Dendritic cell treated with granulocyte-macrophage colony-stimulating factor and Interleukin-4, amounts not matched to agents 40 ng/mL and 50 ng/mL, for 4 days (primary cell): ENCODE results near the gene AGBL1.

Source experiments
- H3K27ac Mint-ChIP-seq: one replicate; pipeline ENCODE4 v1.8.0; 2022; ENCODE audit warnings: mild to moderate bottlenecking, mixed read lengths
- H3K27me3 Mint-ChIP-seq: one replicate; pipeline ENCODE4 v1.8.0; 2022; ENCODE audit warnings: mild to moderate bottlenecking, mixed read lengths
- H3K36me3 Mint-ChIP-seq: one replicate; pipeline ENCODE4 v1.8.0; 2022; ENCODE audit warnings: low read depth, mixed read lengths
- H3K4me1 Mint-ChIP-seq: one replicate; pipeline ENCODE4 v1.8.0; 2022; ENCODE audit warnings: low read depth, mixed read lengths
- H3K4me3 Mint-ChIP-seq: one replicate; pipeline ENCODE4 v1.8.0; 2022; ENCODE audit warnings: mild to moderate bottlenecking, moderate library complexity, mixed read lengths
- H3K9me3 Mint-ChIP-seq: one replicate; pipeline ENCODE4 v1.8.0; 2022; ENCODE audit warnings: mixed read lengths
- intact Hi-C: fragments of 100-400 bp; cut with micrococcal nuclease; formaldehyde crosslinking; loops from one replicate; pipeline ENCODE4 v1.15.0; 2022

Gene AGBL1

DNA sequence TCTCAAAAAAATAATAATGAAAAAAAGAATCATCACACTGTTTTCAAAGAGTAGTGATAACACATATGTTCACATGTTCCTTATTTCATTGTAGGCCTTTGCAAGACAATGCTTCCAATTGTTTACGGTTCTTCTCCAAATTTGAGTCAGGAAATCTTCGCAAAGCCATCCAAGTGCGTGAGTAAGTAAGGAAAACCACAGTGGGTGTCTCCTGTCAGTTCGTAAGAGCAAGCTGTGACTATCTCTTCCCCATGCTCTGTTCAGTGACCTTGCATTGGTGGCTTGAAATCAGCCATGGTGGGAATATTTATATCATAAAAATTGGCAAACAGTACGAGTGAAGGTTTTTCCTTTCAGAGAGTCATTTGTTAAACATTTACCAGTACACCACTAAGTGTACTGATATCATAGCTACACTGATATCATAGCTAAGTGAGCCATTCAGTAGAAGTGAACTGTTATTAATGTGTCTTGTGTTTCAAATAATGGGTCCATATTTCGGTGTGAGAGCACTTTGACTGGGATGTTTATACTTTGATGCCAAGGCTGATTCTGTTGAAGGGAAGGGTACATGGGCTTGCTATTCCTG lies 187.3 kb downstream of the AGBL1 start:
- intact Hi-C loops: no loop called here
- no peaks in the 10 kb centered on the region for H3K36me3 Mint-ChIP-seq
- H3K27me3 Mint-ChIP-seq: no peaks in the 10 kb centered on the region
- H3K4me1 Mint-ChIP-seq: no peaks in the 10 kb centered on the region
- no peak overlapping the region for H3K4me3 Mint-ChIP-seq
- H3K9me3 Mint-ChIP-seq: no peaks in the 10 kb centered on the region
- H3K27ac Mint-ChIP-seq: no peak overlapping the region

DNA sequence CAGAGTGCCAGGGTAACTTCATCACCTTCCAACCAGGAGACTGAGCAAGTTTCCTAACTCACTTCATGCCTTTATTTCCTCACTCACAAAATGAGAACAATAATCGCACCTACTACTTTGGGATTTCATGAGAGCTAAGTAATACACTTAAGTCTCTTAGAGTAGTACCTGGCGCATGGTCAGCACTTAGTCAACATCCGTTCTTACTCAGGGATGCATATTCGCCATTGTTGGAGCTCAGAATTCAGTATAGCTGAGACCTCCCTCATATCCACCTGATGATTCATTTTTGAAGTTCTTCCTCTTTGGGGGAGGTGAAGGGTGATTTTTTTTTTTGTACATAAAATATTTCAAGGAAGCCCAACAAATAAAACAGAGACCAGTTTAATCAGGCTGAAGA lies 188.2 kb downstream of the AGBL1 start:
- intact Hi-C loops: no loop called here
- H3K27ac Mint-ChIP-seq: no peak overlapping the region
- H3K9me3 Mint-ChIP-seq: no peaks in the 10 kb centered on the region
- no peak overlapping the region for H3K4me3 Mint-ChIP-seq
- no peaks in the 10 kb centered on the region for H3K4me1 Mint-ChIP-seq
- no peaks in the 10 kb centered on the region for H3K27me3 Mint-ChIP-seq
- no peaks in the 10 kb centered on the region for H3K36me3 Mint-ChIP-seq

DNA sequence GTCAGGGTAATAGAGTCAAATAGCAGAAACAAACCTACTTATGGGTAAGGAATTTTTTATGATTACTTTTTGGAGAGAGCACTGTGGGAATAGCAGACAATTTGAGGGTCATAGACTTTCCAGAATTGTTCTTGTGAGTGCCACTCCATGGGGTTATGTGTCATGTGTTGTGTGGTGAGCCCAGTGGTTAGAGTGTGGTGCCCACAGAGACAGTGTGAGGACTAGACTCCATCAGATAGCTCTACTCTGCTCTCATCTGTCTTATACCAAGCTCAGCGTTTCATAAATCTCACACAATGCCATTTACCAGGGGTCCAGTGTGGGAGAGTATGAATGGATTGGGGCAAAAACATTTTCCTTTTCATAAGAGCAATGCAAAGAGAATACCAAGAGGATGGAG lies 188.9 kb downstream of the AGBL1 start:
- Mint-ChIP-seq H3K36me3 (no peaks in the 10 kb centered on the region), H3K27me3 (no peaks in the 10 kb centered on the region), H3K4me1 (no peaks in the 10 kb centered on the region), H3K4me3 (no peak overlapping the region), H3K27ac (no peak overlapping the region), H3K9me3 (no peaks in the 10 kb centered on the region)
- intact Hi-C loops: no loop called here

DNA sequence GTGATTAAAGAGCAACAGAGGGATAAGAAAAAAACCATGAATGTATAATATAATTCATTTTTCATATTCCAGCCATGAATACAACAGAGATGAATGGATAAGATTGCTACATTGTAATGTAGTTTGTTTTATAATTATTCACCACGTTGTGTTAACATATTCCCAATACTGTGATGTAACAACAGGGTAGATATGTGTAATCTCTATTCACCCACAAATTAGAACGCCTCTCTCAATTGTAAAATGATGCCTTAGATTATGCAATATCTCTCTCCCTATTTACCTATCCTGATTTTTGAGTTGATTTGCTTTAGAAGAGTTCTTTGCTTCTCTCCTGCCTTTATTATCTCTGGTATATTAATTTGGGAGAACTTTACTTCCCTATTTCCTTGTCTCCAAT lies 193.6 kb downstream of the AGBL1 start:
- no peaks in the 10 kb centered on the region for H3K4me1 Mint-ChIP-seq
- no peaks in the 10 kb centered on the region for H3K9me3 Mint-ChIP-seq
- intact Hi-C loops: no loop called here
- H3K27me3 Mint-ChIP-seq: no peaks in the 10 kb centered on the region
- H3K27ac Mint-ChIP-seq: no peak overlapping the region
- no peak overlapping the region for H3K4me3 Mint-ChIP-seq
- H3K36me3 Mint-ChIP-seq: no peaks in the 10 kb centered on the region

DNA sequence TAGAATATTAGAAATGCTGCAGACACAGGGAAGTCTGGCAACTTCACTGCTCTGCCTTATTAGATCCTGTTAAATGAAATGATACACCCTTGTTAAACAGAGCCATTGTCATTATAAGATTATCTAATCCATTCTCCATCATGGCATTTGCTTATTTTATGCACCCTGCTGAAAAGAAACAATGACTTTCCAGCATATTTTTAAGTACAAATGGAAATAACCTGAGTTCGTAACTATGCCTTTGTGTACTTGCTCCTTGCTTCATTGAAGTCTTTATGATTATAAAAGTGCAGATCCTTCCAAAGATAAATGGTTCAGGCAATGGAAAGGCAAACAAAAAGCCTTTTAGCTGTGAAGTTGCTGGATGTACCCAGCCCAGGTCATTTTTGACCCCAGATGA lies 195.7 kb downstream of the AGBL1 start:
- Mint-ChIP-seq H3K9me3 (no peaks in the 10 kb centered on the region), H3K4me1 (no peaks in the 10 kb centered on the region), H3K4me3 (no peak overlapping the region), H3K27me3 (no peaks in the 10 kb centered on the region), H3K36me3 (no peaks in the 10 kb centered on the region), H3K27ac (no peak overlapping the region)
- intact Hi-C loops: no loop called here

DNA sequence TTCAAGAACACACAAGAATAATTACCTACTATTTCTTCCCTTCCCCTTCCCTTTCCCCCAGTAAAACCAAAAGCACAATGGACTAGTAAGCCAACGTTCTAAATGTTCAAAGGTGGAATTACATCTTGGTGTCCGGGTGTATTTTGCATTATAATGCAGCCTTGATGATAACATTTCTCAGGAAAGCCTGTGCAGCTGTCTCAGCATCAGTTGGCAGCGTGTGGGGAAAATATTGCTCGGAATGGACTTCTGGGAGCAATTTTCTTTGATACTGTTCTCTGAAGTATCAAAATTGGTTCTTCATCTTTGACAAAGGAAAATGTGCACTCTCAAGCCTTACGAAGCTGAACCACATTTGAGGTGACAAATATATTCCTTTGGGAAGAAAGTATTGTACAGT lies 198.9 kb downstream of the AGBL1 start:
- Mint-ChIP-seq H3K9me3 (no peaks in the 10 kb centered on the region), H3K4me3 (no peak overlapping the region), H3K27ac (no peak overlapping the region), H3K27me3 (no peaks in the 10 kb centered on the region), H3K36me3 (no peaks in the 10 kb centered on the region), H3K4me1 (no peaks in the 10 kb centered on the region)
- intact Hi-C loops: no loop called here

DNA sequence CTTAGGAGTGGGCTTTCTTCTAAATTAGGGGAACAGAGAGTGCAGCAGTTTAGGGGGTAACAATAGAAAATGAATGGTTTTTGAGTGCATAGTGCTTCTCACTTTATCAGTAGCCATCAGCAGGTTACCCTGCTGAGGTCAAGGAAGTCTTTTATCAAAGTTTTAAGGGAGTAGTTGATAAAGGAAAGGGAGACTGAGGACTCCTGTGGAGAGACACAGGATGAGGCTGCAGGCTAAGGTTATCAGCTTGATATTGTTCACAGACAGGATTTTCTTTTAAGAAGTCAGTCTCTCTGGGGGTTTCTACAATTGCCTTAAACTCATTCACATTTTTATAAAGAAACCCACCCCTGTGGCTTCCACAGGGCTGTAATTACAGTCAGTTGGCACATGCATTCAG lies 205.0 kb downstream of the AGBL1 start:
- intact Hi-C loops: no loop called here
- H3K4me1 Mint-ChIP-seq: no peaks in the 10 kb centered on the region

DNA sequence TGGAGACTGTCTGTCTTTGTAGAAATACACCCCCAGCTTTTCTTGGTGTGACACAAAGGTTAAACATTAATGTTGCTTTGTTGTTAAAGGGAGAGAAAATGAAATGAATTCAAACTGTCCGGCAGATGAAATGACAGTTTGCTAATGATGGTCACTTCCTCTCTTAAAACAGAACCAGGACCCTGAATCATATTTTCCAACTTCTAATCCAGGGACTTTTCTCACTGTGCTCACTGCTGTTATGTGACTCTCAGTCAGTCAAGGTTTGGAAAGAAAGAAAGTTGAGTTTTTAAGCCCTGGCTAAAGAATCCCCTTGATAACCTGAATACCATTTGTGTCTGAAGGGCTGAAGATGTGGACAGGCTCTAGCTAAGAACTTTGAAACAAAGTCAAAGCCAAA lies 215.8 kb downstream of the AGBL1 start:
- Mint-ChIP-seq H3K27ac (no peak overlapping the region), H3K4me3 (no peak overlapping the region), H3K4me1 (no peaks in the 10 kb centered on the region), H3K9me3 (peaks cover 11% of the 10 kb centered on the region), H3K36me3 (no peaks in the 10 kb centered on the region), H3K27me3 (no peaks in the 10 kb centered on the region)
- intact Hi-C loops: no loop called here

More for the DNA sequence above, 205.0 kb downstream of the AGBL1 start:
- Mint-ChIP-seq H3K27me3 (no peaks in the 10 kb centered on the region), H3K4me3 (no peak overlapping the region), H3K36me3 (no peaks in the 10 kb centered on the region), H3K9me3 (no peaks in the 10 kb centered on the region), H3K27ac (no peak overlapping the region)

DNA sequence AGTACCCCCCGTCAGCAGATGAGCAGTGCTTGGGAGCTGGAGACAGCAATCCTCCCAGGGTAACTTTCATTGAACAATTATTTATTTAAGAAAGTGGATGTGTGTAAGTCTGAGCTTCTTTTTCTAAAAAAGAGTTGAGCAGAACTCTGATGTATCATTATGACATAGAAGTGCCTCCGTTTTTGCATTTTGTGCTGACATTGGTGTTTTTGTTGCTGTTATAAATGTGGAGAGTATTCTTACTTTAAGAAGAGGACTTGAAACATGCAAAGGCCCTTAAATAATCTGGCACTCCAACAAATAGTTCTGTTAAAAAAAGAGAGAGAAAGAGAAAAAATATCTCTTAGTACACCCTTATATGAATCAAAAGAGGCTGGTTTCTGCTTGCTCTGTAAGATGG lies 217.1 kb downstream of the AGBL1 start:
- peaks cover 8% of the 10 kb centered on the region for H3K9me3 Mint-ChIP-seq
- no peaks in the 10 kb centered on the region for H3K27me3 Mint-ChIP-seq
- H3K36me3 Mint-ChIP-seq: no peaks in the 10 kb centered on the region
- no peaks in the 10 kb centered on the region for H3K4me1 Mint-ChIP-seq
- H3K27ac Mint-ChIP-seq: no peak overlapping the region
- no peak overlapping the region for H3K4me3 Mint-ChIP-seq
- intact Hi-C loops: no loop called here

DNA sequence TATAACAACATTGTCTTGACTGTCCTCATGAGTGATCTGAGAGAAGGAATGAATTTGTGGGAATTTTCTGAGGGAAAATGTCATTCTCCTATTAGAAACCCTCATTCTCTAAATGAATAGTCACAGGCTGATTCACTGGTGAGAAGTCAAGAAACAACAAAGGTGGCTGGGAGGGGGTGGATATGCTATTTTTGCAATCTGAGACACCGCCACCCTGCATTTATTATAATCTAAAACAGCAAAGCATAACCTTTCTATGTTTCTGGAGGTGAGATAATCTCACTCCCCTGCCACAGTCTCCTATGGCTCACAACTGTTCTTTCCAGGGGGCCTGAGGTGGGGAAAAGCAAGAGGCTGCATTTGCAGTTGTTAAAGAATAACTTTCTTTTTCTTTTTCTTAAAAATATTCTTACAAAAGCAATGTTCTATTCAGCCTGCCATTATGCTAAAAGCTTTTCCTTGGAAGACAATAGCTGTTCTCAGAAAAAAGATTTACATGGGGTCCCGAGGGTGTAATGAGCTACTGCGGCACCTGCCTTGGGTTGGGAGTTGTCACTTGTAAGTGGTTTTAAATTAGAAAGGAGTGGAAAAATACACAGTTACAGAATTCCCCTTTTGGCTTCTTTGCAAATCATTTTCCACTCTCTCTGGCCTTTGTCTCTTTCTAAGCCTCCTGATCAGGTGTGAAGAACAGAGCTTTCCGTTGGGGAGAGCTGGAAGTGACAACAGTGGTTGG lies 220.9 kb downstream of the AGBL1 start:
- Mint-ChIP-seq H3K36me3 (no peaks in the 10 kb centered on the region), H3K4me3 (no peak overlapping the region), H3K9me3 (no peaks in the 10 kb centered on the region), H3K27me3 (no peaks in the 10 kb centered on the region), H3K27ac (no peak overlapping the region), H3K4me1 (no peaks in the 10 kb centered on the region)
- intact Hi-C loops: no loop called here

DNA sequence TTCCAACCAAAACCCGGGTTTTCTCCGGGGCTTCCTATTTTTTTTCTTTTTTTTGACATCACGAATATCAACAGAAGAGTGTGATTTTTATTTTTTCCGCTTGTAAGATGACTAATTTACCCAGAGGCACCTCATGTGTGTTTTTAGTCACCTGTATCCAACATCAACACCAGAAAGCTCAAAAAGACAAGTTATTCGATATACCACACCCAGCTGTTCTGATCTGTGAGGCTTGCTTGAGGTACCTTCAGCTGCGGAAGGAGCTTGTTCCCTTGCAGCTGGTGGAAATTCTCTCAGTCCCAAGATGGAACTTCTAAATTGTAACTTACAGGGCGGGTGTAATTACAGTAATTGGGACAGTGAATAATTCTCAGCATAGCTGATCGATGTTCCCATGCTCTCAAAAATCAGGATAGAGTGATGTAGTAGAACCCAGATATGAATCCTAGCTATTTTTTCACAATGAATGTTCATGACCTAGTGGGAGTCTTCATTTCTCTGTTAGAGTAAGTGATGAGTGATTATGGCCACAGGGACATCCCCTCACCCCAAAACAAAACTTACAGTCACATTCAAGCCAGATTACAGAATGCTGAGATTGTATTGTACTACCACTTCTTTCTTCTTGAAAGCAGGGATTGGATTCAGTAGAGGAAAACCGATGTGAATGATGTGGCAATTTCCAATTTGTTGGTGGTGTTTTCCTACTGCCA lies 232.1 kb downstream of the AGBL1 start:
- H3K4me1 Mint-ChIP-seq: no peaks in the 10 kb centered on the region
- H3K27me3 Mint-ChIP-seq: no peaks in the 10 kb centered on the region
- no peak overlapping the region for H3K27ac Mint-ChIP-seq
- no peaks in the 10 kb centered on the region for H3K36me3 Mint-ChIP-seq
- no peak overlapping the region for H3K4me3 Mint-ChIP-seq
- intact Hi-C loops: no loop called here
- peaks cover 6% of the 10 kb centered on the region for H3K9me3 Mint-ChIP-seq

DNA sequence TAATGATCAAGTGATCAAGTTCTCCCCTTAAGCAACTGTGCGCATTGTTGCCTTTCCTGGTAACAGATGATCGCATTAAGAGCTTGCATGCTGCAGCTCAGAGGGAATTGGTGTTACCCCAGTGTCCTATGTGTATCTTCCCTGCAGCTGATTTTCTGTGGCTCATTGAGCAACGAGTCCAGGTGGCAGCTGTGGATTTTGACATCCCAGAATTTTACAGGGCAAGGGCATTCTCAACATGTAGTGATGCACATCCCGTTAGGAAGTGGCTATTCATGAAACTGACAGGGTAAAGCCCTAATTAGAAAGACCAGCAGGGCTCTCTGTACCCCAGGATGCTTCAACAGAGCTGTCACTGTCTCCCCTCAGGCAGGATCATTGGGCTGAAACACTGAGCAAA lies 232.8 kb downstream of the AGBL1 start:
- H3K36me3 Mint-ChIP-seq: no peaks in the 10 kb centered on the region
- no peak overlapping the region for H3K4me3 Mint-ChIP-seq
- no peaks in the 10 kb centered on the region for H3K4me1 Mint-ChIP-seq
- H3K9me3 Mint-ChIP-seq: peaks cover 9% of the 10 kb centered on the region
- no peaks in the 10 kb centered on the region for H3K27me3 Mint-ChIP-seq
- intact Hi-C loops: no loop called here
- H3K27ac Mint-ChIP-seq: no peak overlapping the region

DNA sequence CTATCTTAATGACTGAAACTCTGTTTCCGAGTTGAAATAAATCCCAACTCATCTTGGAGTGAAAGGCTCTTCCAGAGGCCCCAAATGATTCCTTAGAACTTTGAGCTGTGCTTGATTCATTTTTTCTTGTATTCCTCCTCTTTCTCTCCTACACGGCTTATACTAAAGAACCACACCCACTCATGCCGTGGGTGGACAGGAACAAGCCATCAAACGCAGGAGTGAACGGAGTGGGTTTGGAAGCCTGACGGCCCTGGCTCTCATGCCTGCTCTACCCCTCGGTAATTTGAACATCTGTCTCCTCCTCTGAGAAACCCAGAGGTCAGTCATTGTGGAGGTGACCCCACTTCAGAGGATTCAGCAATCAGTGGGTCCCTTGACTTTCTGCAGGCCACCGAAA lies 236.5 kb downstream of the AGBL1 start:
- no peak overlapping the region for H3K4me3 Mint-ChIP-seq
- no peak overlapping the region for H3K27ac Mint-ChIP-seq
- intact Hi-C loops: no loop called here
- no peaks in the 10 kb centered on the region for H3K27me3 Mint-ChIP-seq
- H3K4me1 Mint-ChIP-seq: no peaks in the 10 kb centered on the region
- no peaks in the 10 kb centered on the region for H3K36me3 Mint-ChIP-seq
- H3K9me3 Mint-ChIP-seq: peaks cover 9% of the 10 kb centered on the region

DNA sequence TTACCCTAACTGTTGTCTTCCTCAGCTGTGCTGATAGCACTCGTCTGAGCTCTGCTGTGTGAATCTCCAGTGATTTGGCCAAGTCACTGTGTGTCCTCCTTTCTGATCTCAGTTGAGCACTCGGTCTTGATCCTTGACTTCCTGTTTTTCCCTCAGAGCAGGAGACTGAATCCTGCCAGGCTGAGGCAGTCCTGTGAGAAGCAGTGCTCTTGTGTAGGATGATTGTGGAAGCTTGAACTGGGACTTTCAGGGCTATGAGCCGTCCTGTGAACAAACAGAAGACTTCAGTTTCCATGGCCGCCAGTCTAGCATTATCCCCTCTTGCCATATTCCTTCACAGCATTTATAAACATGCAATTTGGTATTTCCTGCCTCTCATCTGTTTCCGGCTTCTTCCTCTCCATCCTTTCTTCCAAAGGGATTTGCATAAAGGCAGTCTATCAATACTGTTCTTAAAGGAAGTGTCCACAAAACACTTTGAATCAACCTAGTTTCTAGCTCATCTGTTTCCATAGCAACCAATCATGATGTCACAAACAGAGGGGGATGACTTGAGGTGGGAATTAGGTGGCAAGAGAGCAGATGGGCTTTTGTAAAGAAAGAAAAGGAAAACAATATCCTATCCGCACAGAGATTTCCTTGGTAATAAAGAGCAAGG lies 237.2 kb downstream of the AGBL1 start:
- Mint-ChIP-seq H3K36me3 (no peaks in the 10 kb centered on the region), H3K4me1 (no peaks in the 10 kb centered on the region), H3K27ac (no peak overlapping the region), H3K27me3 (no peaks in the 10 kb centered on the region), H3K4me3 (no peak overlapping the region), H3K9me3 (peaks cover 9% of the 10 kb centered on the region)
- intact Hi-C loops: no loop called here
